GM12892 (cell line): Measurements from ENCODE around the gene ATP5F1B.

Source experiments
- DNase-seq: peaks from one replicate; pipeline ENCODE4 v3.0.0; 2011; ENCODE audit not compliant: insufficient read length
- FAIRE-seq: peaks from 2 replicates; lab custom pipeline; 2011; peaks lifted over from hg19 to GRCh38; lab: Jason Lieb, UNC
- POLR2A ChIP-seq: IDR thresholded peaks from 2 replicates; pipeline ENCODE4 v1.6.1; 2011; ENCODE audit warnings: low read depth, low read length, control low read depth
- POLR2AphosphoS5 ChIP-seq: IDR thresholded peaks from 2 replicates; pipeline ENCODE4 v1.6.1; 2011; ENCODE audit warnings: low read depth, low read length, control low read depth
- TAF1 ChIP-seq: IDR thresholded peaks from 2 replicates; pipeline ENCODE4 v1.6.1; 2011; ENCODE audit warnings: low read depth, mild to moderate bottlenecking, control low read depth, low read length, borderline replicate concordance

The ATP5F1B gene

DNA sequence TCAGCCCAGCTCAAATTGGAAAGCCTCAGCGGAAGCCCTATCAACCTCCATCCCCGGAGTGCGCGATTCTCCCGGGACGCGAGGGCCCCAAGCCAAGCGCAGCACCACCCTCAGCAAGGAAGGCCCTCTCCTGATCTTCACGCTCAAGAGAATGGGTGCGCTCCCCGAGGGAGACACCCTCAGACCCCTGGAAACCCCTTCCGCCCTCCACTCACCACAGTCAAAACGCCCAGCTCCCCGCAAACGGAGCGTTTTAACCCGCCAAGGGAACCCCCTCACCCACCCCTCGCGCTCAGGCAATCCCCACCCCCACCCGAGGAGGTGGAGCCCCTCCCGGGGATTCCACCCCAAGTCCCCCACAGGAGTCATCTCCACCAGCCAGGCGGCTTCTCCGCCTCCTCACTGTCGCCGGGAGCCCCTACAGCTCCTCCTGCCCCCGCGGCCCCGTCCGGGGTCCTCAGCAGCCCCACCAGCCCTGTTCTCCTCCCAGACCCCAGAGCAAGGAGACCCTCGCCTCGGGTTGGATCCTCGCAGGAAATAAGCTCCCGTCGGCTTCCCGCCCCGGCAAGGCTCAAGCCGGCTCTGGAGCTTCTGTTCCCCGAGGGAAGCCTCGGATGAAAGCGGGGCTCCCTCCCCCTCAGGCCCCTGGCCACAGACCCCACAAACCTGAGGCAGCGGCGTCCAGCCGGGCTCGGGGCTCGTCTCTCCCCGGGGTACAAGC lies 16.2 kb downstream of the ATP5F1B start:
- TF ChIP-seq TAF1 (no peak), POLR2AphosphoS5 (peak; percentile 27; the same call in 1 of the 2 replicates), POLR2A (peak; percentile 53; the same call in 1 of the 2 replicates)
- DNase-seq: no peak
- FAIRE-seq: peak; percentile 9

DNA sequence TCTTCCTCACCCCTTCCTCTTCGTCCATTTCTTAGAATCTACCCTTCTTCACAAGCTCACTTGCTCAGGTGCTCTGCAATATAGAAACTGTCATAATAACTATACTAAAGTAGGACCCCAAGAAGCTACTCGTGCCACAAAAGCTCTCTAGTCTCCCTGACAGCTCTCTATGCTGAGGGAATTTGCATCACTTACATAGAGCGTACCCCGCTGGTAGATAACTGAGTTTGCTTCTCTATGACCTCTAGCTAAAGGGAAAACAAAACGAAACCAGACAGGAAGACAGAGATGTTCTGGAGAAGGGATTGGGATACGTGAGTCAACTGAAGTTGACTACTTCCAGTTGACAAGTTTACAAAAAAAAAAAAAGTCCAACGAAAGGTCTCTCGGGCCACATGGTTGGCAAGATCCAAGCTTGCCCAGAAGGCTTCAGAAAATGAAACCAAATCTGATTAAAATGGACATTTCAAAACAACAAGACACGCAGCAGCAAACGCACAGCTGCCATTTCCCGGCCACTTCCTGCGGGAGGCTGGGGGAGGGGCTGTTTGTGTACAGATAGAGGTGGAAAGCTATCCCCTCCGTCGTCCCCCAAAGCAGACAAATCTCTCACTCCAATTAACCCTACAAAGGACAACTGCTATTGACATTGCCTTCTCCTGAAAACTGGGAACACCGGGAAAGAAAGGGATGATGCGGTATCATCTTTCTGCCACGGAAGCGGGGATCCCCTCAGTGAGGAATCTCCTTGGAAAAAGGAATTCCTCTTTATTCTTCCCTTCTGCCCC lies 16.9 kb downstream of the ATP5F1B start:
- TF ChIP-seq TAF1 (no peak), POLR2AphosphoS5 (peak; percentile 17)
- DNase-seq (no peak), FAIRE-seq (peak; percentile 64)

DNA sequence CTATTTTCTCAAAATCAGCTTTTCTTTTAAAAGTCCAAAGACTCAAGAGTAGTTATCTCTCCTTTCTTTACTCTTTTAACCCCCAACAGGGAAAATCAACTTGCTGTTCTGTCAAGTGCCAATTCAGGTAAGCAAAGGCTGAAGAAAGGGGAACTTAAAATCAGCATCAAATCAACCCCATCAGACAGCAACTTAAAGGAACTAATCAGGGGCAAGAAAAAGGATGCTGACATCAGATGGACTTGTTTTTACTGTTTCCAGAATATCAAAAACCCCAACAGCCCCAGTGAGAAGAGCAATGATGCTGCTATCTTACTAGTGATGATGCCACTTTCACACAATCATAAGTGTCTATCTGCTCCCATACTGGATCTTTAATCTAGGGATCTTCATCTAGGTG lies 19.1 kb downstream of the ATP5F1B start:
- TF ChIP-seq POLR2A (no peak), TAF1 (no peak), POLR2AphosphoS5 (no peak)
- DNase-seq (no peak), FAIRE-seq (no peak)

DNA sequence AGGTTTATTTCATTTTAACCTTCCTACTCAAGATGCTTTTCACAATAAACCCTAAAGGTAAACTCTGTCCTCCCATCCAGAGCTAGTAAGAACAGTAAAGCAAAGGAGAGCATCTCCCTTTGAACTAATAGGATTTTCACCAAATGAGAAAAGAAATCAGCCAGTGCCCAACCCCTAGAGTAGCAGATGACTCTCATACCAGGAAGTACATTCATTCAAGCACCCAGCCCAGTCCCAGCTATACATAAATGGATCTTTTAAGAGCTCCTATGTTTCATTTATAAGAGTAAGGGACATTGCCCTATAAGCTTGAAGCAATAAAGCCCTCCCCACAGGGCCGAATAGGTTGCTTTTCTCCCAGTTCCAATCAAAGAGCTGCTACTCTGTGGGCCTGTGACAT lies 23.2 kb downstream of the ATP5F1B start:
- no peak for DNase-seq
- FAIRE-seq: no peak
- TF ChIP-seq POLR2A (no peak), TAF1 (no peak), POLR2AphosphoS5 (no peak)

DNA sequence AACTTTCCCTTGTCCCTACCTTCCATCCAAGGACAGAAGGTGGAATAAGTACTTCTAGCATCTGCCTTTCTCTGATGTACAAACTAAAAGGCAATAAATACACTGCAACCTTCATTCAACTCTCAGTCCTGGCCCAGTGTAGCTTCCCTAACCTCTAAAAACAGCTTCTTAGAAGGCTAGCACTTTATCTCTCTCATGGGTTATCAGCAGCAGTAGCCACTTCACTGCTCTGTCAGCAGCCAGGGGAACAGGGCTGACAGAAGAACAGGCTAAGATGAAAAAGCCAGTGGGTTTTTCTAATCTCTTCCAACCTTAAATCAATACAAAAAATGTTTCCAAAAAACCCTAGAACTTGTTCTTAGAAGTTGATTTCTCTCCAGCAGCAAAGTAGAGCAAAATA lies 28.9 kb downstream of the ATP5F1B start:
- FAIRE-seq (no peak), DNase-seq (no peak)
- TF ChIP-seq POLR2A: no peak
- no peak for TF ChIP-seq TAF1
- TF ChIP-seq POLR2AphosphoS5: no peak

DNA sequence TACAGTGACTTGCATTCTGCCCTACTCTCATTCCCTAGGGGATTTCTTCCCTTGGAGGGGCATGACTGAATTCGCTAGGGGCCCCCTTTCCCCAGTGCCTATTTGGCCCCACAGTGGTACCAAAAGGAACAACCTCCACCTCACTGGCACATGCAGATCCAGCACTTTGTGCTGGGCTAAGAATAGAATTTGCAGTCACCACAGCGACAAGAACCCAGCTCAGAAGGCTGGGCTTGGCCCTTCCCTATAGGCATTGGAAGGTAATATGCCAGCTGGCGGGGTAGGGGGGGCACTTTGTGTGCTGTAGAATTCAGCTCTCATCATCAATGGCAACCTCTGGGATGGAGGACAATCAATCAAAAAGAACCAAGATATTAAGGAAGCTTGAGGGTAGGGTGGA lies 29.5 kb downstream of the ATP5F1B start:
- FAIRE-seq: no peak
- TF ChIP-seq POLR2AphosphoS5 (no peak), TAF1 (no peak), POLR2A (no peak)
- DNase-seq: no peak

GRCh38 chr12:56614627-56615026 lies 31.2 kb downstream of the ATP5F1B start:
- FAIRE-seq (no peak), DNase-seq (no peak)
- no peak for TF ChIP-seq POLR2A
- TF ChIP-seq POLR2AphosphoS5: no peak
- TF ChIP-seq TAF1: no peak

- FAIRE-seq: no peak
- no peak for DNase-seq
- TF ChIP-seq TAF1 (no peak), POLR2AphosphoS5 (no peak), POLR2A (no peak)
These were observed 41.4 kb downstream of the ATP5F1B start for GRCh38 chr12:56604355-56604754.

GRCh38 chr12:56602239-56602638 lies 43.5 kb downstream of the ATP5F1B start:
- DNase-seq: no peak
- no peak for TF ChIP-seq POLR2A
- no peak for TF ChIP-seq POLR2AphosphoS5
- FAIRE-seq: no peak

DNA sequence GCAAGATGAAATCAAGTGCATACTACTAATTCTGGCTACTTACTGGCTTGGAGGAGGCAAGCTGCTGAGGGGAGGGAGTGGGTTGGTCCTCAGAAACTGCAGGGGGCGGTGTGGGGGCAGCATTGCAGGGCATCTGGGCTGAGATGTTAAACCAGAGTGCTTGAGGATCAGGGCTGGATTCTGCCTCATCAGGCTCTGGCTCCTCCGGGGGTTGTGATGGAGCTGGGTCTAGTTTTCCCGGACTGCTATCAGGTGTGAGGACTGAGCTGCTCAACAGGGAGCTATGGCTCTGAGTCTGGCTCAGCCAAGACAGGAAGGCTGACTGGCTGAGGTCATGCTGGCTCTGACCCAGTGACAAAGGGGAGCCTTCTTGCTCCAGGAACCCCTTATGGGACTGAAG lies 44.3 kb downstream of the ATP5F1B start:
- no peak for DNase-seq
- TF ChIP-seq TAF1: no peak
- TF ChIP-seq POLR2AphosphoS5: no peak
- no peak for TF ChIP-seq POLR2A
- FAIRE-seq: no peak

- DNase-seq (no peak), FAIRE-seq (no peak)
- TF ChIP-seq POLR2A (no peak), TAF1 (no peak), POLR2AphosphoS5 (no peak)
These were observed 45.0 kb downstream of the ATP5F1B start for GRCh38 chr12:56600753-56601152.

GRCh38 chr12:56599797-56600196 lies 46.0 kb downstream of the ATP5F1B start:
- FAIRE-seq (no peak), DNase-seq (no peak)
- no peak for TF ChIP-seq POLR2A
- no peak for TF ChIP-seq POLR2AphosphoS5
- no peak for TF ChIP-seq TAF1
